Measurements from ENCODE around the gene STK32B.
"Not testable (repeated sequence)": the region's sequence is repeated elsewhere in the genome, so short reads cannot be mapped to it uniquely, and the experiment has no call there.

Gene STK32B

GRCh38 chr4:5266991-5267390, 215.7 kb downstream of the STK32B start:
- no peak for DNase-seq (ENCODE audit: low spot score)

GRCh38 chr4:5267408-5267807, 216.1 kb downstream of the STK32B start:
- DNase-seq (ENCODE audit: low spot score): no peak

GRCh38 chr4:5276475-5277075, 225.3 kb downstream of the STK32B start:
- DNase-seq (ENCODE audit: low spot score): no peak

GRCh38 chr4:5277079-5277478, 225.8 kb downstream of the STK32B start:
- no peak for DNase-seq (ENCODE audit: low spot score)

GRCh38 chr4:5278213-5278612, 226.9 kb downstream of the STK32B start:
- DNase-seq (ENCODE audit: low spot score): no peak

GRCh38 chr4:5280069-5280468, 228.8 kb downstream of the STK32B start:
- DNase-seq (ENCODE audit: low spot score): not testable (repeated sequence)

GRCh38 chr4:5280828-5281227, 229.5 kb downstream of the STK32B start:
- DNase-seq (ENCODE audit: low spot score): no peak

- no peak for DNase-seq (ENCODE audit: low spot score)
These were observed 232.6 kb downstream of the STK32B start for GRCh38 chr4:5283837-5284236.

GRCh38 chr4:5284517-5284916, 233.2 kb downstream of the STK32B start:
- DNase-seq (ENCODE audit: low spot score): no peak

GRCh38 chr4:5292101-5292500, 240.8 kb downstream of the STK32B start:
- DNase-seq (ENCODE audit: low spot score): no peak

- DNase-seq (ENCODE audit: low spot score): not testable (repeated sequence)
These were observed 246.9 kb downstream of the STK32B start for GRCh38 chr4:5298000-5298787.

- DNase-seq (ENCODE audit: low spot score): no peak
These were observed 249.0 kb downstream of the STK32B start for GRCh38 chr4:5300283-5300682.

- no peak for DNase-seq (ENCODE audit: low spot score)
These were observed 256.6 kb downstream of the STK32B start for GRCh38 chr4:5307928-5308327.

GRCh38 chr4:5322321-5322720, 271.0 kb downstream of the STK32B start:
- no peak for DNase-seq (ENCODE audit: low spot score)

GRCh38 chr4:5330339-5330989, 279.2 kb downstream of the STK32B start:
- DNase-seq (ENCODE audit: low spot score): no peak

- no peak for DNase-seq (ENCODE audit: low spot score)
These were observed 286.5 kb downstream of the STK32B start for GRCh38 chr4:5337731-5338130.

GRCh38 chr4:5338531-5338930, 287.3 kb downstream of the STK32B start:
- DNase-seq (ENCODE audit: low spot score): no peak

GRCh38 chr4:5340991-5341451, 289.7 kb downstream of the STK32B start:
- DNase-seq (ENCODE audit: low spot score): no peak

GRCh38 chr4:5341526-5341925, 290.2 kb downstream of the STK32B start:
- DNase-seq (ENCODE audit: low spot score): no peak

GRCh38 chr4:5355846-5356245, 304.6 kb downstream of the STK32B start:
- DNase-seq (ENCODE audit: low spot score): no peak

- DNase-seq (ENCODE audit: low spot score): no peak
These were observed 306.6 kb downstream of the STK32B start for GRCh38 chr4:5357870-5358269.

GRCh38 chr4:5361968-5362367, 310.7 kb downstream of the STK32B start:
- DNase-seq (ENCODE audit: low spot score): no peak

GRCh38 chr4:5364406-5364805, 313.1 kb downstream of the STK32B start:
- no peak for DNase-seq (ENCODE audit: low spot score)

Data from CD4-positive, alpha-beta T cell treated with Interleukin-6 at 100 ng/mL for 8 hours (primary cell).